ENCODE data around the gene NOMO2.
A peak's percentile ranks its signal among the peaks of the same experiment; 100 is the strongest.
"Not testable (repeated sequence)": the region's sequence is repeated elsewhere in the genome, so short reads cannot be mapped to it uniquely, and the experiment has no call there.

Gene NOMO2, protein sequence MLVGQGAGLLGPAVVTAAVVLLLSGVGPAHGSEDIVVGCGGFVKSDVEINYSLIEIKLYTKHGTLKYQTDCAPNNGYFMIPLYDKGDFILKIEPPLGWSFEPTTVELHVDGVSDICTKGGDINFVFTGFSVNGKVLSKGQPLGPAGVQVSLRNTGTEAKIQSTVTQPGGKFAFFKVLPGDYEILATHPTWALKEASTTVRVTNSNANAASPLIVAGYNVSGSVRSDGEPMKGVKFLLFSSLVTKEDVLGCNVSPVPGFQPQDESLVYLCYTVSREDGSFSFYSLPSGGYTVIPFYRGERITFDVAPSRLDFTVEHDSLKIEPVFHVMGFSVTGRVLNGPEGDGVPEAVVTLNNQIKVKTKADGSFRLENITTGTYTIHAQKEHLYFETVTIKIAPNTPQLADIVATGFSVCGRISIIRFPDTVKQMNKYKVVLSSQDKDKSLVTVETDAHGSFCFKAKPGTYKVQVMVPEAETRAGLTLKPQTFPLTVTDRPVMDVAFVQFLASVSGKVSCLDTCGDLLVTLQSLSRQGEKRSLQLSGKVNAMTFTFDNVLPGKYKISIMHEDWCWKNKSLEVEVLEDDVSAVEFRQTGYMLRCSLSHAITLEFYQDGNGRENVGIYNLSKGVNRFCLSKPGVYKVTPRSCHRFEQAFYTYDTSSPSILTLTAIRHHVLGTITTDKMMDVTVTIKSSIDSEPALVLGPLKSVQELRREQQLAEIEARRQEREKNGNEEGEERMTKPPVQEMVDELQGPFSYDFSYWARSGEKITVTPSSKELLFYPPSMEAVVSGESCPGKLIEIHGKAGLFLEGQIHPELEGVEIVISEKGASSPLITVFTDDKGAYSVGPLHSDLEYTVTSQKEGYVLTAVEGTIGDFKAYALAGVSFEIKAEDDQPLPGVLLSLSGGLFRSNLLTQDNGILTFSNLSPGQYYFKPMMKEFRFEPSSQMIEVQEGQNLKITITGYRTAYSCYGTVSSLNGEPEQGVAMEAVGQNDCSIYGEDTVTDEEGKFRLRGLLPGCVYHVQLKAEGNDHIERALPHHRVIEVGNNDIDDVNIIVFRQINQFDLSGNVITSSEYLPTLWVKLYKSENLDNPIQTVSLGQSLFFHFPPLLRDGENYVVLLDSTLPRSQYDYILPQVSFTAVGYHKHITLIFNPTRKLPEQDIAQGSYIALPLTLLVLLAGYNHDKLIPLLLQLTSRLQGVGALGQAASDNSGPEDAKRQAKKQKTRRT

DNA sequence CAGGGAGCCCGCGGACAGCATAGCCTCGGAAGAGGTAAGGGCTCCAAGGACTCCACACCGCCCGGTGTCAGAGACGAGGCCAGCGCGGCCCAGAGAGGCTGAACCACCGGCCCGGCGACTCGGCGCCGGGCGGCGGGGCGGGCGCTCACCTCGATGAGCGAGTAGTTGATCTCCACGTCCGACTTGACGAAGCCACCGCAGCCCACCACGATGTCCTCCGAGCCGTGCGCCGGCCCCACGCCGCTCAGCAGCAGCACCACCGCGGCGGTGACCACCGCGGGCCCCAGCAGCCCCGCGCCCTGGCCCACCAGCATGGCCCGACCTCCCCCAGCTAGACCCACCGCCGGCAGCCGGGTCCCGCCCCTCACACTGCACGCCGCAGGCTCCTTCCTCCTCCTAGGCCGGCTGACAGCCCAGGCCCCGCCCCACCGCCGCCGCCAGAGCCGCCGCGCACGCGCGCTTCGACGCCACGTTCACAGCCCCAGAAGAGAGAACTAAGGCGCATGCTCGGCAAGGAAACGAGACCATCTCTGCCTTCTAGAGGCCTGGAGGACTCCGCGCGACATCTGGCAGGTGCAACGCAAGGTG, at the start of gene NOMO2:
TSS of gene NOMO2 (minus strand) at position 371 of the 588 bp plus-strand sequence. CDS start at position 314, 57 bp downstream.
- DNase-seq: peak; percentile 98

DNA sequence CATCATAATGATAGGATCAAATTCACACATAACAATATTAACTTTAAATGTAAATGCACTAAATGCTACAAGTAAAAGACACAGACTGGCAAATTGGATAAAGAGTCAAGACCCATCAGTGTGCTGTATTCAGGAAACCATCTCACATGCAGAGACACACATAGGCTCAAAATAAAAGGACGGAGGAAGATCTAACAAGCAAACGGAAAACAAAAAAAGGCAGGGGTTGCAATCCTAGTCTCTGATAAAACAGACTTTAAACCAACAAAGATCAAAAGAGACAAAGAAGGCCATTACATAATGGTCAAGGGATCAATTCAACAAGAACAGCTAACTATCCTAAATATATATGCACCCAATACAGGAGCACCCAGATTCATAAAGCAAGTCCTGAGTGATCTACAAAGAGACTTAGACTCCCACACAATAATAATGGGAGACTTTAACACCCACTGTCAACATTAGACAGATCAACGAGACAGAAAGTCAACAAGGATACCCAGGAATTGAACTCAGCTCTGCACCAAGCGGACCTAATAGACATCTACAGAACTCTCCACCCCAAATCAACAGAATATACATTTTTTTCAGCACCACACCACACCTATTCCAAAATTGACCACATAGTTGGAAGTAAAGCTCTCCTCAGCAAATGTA, 48.4 kb upstream of the NOMO2 start:
- DNase-seq: not testable (repeated sequence)

DNA sequence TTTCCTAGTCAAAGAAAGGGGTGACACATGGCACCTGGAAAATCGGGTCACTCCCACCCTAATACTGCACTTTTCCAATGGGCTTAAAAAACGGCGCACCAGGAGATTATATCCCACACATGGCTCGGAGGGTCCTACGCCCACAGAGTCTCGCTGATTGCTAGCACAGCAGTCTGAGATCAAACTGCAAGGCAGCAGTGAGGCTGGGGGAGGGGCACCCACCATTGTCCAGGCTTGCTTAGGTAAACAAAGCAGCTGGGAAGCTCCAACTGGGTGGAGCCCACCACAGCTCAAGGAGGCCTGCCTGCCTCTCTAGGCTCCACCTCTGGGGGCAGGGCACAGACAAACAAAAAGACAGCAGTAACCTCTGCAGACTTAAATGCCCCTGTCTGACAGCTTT, 46.4 kb upstream of the NOMO2 start:
- DNase-seq: not testable (repeated sequence)

DNA sequence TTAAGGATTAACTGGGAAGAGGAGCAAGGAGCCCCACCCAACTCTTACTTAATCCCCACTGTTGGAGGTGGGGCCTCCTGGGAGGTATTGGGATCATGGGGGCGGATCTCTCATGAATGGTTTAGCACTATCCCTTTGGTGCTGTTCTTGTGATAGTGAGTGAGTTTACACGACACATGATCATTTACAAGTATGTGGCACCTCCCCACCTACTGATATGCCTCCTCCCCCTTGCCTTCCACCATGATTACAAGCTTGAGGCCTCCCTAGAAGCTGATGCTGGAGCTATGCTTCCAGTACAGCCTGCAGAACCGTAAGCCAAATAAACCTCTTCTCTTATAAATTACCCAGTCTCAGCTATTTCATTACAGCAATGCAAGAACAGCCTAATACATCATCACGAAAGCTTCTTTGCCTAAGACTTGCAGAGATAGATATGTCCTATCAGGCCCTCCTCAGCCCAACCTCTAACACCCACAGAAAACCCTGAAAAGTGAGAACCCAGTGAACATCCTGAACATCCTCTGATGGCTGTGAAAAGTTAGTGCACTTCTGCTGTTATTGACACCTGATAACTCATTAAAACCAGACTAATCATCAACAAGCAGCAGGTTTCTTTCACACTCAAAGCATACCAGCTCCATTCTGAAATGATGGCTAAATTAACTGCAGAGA, 41.8 kb upstream of the NOMO2 start:
- DNase-seq: not testable (repeated sequence)

DNA sequence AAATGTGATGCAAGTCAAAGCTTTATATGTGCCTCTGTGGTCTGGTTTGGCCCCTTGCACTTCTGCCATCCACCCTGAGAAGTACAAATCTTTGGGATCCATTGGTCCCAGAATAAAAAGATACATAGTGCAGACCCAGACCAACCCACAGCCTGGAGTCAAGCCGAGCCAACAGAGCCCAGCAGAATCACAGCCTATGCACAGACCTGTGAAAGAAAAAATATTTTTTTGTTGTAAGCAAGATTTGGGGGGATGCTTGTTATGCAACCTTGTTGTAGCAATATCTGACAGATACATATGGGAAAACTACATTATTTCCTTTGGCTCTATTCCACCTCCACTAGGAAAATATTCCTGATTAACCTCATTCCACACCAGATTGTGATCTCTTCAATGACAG, 36.7 kb upstream of the NOMO2 start:
- not testable (repeated sequence) for DNase-seq

DNA sequence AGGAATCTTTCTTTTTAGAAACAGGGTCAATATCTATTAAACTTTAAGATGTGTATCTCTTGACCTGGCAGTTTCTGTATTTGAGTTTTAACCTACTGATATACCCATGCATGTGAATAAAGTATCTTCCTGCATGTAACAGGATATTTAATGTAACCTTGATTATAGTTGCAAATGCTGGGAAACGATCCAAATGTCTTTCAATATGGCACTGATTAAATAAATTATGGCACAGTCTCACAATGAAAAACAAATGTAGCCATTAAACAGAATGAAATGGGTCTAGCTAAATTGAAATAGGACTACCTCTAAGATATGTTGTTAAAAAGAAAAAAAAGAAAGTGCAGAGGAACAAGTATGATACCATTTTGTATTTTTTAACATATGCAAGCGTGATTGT, 35.8 kb upstream of the NOMO2 start:
- DNase-seq: not testable (repeated sequence)

DNA sequence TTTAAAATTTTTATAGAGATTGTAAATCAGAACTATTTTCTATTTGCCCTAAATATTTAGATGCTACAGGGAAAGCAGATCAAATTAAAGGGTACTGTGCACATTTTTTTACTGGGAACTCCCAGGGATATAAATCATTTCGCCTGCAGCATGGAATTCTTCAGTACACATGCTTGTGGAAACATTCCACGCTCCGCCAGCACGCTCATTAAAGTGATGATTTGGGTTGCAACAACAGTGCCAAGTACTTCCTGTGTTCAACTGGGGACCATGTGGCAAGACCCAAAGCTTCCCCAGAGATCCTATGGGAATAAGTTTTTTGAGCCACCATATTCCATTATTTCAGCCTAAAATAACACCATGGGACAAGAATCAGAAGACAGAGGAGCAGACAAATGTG, 35.4 kb upstream of the NOMO2 start:
- not testable (repeated sequence) for DNase-seq

DNA sequence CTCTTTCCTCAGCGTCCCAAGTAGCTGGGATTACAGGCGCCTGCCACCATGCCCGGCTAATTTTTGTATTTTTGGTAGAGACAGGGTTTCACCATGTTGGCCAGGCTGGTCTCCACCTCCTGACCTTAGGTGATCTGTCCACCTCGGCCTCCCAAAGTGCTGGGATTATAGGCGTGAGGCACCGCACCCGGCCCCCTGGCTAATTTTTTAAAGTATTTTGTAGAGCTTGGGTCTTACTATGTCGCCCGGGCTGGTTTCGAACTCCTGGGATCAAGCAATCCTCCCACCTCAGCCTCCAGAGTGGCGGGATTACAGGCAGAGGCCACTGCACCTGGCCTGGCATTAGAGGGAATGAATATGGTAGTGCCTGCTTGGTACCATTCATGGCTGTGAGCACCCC, 33.9 kb upstream of the NOMO2 start:
- DNase-seq: not testable (repeated sequence)

DNA sequence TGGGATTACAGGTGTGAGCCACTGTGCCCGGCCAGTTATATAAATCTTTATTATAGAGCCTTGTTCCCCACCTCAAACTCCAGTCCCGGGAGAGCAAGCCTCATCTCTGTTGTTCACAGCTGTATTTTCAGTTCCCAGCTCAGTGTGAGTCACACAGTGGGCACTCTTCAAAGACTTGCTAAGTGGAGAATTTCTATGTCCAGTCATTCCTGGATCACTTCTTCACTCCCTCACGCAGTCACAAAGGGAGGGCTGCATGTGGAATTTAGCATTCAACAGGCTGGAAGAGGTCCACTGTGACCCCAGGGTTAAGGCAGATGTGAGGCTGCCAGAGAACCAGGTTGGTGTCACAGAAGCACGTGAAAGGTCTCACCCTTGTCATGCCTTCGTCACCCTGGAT, 33.0 kb upstream of the NOMO2 start:
- peak; percentile 6 for DNase-seq

DNA sequence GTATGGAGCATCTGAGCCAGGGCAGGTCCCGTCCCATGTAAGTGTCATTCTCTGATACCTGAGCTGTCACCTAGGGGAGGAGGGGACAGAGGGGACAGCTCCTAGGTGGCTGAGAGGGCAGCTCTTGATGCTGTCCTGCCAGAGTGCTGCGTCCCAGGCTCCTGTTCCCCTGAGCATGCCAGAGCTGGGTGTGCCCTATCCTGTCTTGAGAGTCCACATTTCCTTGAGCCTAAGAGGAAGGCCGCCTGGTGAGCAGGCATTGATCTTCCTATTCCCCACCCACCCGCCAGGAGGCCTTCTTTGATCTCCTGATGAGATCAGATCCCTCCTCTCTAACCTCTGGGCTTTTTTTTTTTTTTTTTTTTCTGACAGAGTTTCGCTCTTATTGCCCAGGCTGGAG, 32.0 kb upstream of the NOMO2 start:
- DNase-seq: not testable (repeated sequence)

DNA sequence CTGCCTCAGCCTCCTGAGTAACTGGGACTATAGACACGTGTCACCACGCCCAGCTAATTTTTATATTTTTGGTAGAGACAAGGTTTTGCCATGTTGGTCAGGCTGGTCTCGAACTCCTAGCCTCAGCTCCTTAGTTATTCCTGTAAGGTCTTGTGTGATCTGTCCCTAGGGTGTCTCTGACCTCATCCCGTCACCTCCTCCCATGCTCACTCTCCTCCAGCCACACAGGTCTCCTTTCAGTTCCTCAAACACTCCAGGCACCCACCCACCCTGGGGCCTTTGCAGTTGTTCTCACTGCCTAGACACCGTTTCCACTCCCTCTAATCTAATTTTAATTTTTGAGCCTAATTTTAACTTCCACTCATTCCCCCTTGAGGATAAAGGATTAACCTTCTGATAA, 31.1 kb upstream of the NOMO2 start:
- DNase-seq: not testable (repeated sequence)

DNA sequence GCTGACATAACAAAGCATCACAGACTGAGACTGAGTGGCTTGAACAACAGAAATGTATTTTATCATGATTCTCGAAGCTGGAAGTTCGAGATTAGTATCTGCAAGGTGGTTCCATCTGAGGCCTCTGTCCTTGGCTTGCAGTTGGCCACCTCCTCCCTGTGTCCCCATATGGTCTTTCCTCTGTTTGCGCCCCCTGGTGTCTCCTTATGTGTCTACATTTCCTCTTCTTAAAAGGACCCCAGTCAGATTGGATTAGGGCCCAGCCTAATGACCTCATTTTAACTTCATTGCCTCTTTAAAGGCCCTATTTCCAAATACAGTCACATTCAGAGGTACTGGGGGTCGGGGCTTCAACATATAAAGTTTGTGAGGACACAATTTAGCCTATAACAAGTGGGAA, 30.0 kb upstream of the NOMO2 start:
- DNase-seq: peak; percentile 35

DNA sequence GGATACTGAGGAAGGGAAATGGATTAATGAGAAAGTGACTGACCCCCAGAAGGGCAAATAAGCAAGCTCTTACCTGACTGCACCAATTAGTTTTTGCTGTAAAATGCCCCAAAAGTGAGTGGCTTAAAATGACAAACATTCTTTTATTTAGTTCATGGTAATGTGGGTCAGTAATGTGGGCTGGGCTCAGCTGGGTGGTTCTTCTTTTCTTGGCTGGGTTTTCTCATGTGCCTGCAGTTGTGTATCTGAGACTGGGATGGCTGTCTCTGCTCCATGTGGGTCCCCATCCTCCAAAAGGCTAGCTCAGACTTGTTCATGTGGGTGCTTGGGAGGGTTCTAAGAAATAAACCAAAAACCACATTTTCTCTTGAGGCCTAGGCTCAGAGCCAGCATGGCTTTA, 29.5 kb upstream of the NOMO2 start:
- not testable (repeated sequence) for DNase-seq

DNA sequence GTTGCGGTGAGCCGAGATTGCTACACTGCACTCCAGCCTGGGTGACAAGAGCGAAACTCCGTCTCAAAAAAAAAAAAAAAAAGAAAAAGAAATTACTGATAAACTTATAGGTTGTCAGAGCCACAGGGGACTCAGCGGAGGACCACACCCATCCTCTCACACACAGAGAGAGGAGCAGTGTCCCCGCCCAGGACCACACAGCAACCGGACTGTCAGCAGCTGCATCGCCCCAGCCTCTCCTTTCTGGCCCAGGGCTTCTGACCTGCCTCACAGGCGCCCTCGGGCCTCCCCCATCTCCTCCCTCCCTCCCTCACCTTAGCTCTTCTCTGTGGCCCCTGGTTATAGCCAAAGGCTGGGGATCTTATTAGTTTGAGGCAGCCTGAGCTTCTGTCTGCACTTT, 27.9 kb upstream of the NOMO2 start:
- not testable (repeated sequence) for DNase-seq

DNA sequence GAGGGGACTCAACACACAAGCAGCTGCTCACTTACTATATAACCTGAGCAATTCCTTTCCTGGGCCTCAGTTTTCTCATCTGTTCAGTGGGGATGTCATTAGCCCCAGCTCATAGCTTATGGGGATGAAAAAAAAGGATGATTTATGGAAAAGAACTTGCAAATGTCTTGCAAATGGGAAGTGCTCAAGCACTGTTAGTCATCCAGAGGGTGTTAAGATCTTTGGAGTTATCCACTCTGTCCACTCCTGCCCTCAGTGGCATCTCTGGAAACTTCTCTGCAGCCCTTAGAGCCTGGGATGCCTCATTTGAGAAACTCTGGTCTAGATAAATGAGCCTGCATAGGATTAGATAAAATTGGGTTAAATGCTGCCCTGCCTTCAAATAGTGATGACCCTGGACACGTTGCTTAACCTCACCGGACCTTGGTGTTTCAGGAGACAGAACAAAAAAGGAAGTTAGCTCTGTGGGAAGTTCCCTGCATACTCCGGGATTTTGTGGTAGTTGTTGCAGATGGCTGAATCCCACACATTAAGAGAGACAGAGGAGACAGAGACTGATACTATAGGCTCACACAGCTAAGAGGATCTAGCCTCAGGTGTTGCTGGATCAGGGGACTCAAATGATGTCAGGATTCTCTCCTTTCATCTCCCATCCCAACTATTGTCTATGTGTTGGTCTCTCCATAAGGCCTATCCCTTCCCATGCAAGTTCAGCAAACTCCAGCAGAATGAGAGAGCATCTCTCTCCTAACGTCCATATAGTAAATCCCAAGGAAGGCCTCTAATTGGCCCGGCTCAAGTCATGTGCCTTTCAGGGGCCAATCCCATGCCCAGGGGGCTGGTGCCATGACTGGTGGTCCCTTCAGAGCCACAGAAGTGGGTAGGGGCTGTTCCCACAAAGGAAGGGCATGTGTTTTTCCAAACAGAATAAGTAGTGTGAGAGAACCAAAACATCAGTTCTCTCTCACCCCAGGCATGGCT, 25.0 kb upstream of the NOMO2 start:
- not testable (repeated sequence) for DNase-seq

DNA sequence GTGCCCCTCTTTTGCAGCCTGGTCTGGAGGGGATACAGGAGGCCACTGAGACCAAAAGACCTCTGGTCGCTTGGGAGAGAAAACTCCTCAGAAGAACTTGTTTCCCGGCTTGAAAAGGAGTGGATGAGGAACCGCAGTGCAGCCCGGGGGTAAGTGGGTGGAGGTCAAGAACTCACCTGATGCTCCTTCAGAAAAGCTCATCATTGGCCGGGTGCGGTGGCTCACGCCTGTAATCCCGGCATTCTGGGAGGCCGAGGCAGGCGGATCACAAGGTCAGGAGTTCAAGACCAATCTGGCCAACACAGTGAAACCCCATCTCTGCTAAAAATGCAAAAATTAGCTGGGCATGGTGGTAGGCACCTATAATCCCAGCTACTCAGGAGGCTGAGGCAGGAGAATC, 23.9 kb upstream of the NOMO2 start:
- not testable (repeated sequence) for DNase-seq

DNA sequence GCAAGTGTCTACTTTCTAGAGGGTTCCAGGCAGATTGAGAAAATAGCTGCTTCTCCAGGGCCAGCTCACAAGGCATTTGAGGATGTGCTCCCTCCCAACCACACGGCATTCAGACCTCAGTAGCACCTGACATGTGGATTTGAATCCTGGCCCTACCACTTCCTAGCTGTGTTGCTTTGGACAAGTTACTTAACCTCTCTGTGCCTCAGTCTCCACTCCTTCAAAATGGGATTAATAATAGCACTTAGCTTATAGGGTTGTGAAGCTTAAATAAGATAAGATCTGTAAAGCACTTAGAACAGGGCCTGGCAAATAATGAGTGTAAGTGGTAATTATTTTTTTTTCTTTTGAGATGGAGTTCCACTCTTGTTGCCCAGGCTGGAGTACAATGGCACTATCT, 21.0 kb upstream of the NOMO2 start:
- DNase-seq: no peak

DNA sequence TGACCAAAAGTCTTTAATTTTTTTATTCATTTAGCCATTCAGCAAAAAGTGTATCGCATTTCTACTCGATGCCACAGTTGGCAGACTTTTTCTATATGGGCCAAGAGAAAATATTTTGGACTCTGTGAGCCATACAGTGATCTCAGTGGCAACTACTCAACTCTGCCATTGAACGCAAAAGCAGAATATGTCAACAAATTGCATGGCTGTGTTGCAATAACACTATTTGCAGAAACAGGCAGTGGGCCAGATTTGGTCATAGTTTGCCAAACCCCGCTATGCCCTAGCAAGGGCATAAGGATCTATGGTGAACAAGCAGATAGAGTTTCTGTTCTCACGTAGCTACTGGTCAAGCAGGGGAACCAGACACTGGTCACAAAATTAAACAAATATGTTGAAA, 18.5 kb upstream of the NOMO2 start:
- DNase-seq: not testable (repeated sequence)

DNA sequence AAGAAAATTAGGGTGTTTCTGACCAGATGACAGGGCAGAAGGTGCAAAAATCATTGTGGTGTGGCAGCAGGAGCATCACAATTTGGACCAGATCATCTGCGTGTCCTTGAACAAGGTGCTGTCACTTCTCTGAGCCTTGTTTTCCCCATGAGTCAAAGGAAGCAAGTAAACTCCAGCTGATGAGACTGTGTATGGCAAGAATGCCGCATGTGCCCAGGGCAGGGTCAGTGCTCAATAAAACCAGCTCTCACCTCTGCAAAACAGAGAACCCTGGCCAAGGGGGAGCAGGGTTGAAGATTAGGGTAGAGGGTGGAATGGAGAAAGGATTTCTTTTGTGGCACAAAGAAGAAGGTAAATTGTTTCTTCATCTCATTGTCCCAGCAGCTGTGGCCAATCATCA, 17.4 kb upstream of the NOMO2 start:
- DNase-seq: not testable (repeated sequence)

DNA sequence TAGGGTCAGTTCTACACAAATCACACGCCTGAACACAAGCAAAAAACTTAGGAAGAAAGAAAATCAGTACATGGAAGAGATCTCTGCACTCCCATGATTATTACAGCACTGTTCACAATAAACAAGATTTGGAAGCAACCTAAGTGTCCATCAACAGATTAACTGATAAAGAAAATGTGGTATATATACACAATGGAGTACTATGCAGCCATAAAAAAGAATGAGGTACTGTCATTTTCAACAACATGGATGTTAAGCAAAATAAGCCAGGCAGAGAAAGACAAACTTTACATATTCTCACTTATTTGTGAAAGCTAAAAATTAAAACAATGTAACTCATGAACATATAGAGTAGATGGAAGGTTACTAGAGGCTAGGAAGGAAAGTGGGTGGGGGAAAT, 16.0 kb upstream of the NOMO2 start:
- not testable (repeated sequence) for DNase-seq
